Measurements from ENCODE around the gene ZSCAN31.
"Not testable (repeated sequence)": the region's sequence is repeated elsewhere in the genome, so short reads cannot be mapped to it uniquely, and the experiment has no call there.

Gene ZSCAN31

GRCh38 chr6:28323813-28324424 is 12.0 kb downstream of the ZSCAN31 start:
- H3K4me1 Mint-ChIP-seq, result no peaks in the 10 kb centered on the region
- H3K27me3 Mint-ChIP-seq, result peaks cover 16% of the 10 kb centered on the region
- no peak overlapping the region for H3K27ac Mint-ChIP-seq
- CTCF ChIA-PET, result no interaction called here
- no peak overlapping the region for H3K4me3 Mint-ChIP-seq
- no peak for DNase-seq
- H3K36me3 Mint-ChIP-seq, result peaks cover 12% of the 10 kb centered on the region
- H3K9me3 Mint-ChIP-seq, result peaks cover 38% of the 10 kb centered on the region

DNA sequence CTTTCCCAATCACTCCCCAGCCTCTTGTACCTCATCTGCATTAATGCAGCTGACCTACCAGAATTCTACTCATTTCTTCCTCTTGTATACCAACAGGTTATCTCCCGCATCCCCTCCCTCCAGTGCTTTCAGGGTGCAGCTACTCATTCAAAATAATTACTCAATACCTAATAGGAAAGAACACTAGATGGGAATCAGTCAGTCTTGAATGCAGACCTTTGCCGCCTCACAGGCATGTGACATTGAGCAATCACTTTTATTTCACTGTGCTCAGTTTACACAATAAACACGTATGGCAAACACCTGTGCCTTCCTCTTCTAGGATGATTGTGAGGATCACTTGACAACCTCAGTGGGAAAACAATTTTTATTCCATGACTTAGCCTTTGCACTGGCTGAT is 13.3 kb downstream of the ZSCAN31 start:
- Mint-ChIP-seq H3K4me3 (no peak overlapping the region), H3K27ac (no peak overlapping the region), H3K36me3 (peaks cover 12% of the 10 kb centered on the region), H3K9me3 (peaks cover 32% of the 10 kb centered on the region), H3K4me1 (no peaks in the 10 kb centered on the region), H3K27me3 (peaks cover 19% of the 10 kb centered on the region)
- DNase-seq, result no peak
- CTCF ChIA-PET, result no interaction called here

DNA sequence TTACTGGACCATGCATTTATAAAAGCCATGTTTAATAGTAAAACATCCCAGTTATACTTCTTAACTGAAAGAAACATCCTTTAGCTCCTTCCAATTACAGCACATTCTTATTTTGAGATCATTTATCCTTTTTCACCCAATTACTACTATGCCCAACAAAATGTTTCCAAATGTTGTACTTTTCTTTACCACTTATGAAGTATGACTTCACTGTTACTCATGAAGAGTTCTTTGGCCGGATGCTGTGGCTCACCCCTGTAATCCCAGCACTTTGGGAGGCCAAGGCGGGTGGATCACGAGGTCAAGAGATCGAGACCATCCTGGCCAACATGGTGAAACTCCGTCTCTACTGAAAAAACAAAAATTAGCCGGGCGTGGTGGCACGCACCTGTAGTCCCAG is 18.1 kb downstream of the ZSCAN31 start:
- H3K27ac Mint-ChIP-seq, DNase-seq, H3K4me3 Mint-ChIP-seq, H3K9me3 Mint-ChIP-seq, H3K4me1 Mint-ChIP-seq, H3K36me3 Mint-ChIP-seq: not testable (repeated sequence)
- CTCF ChIA-PET, result interaction anchor here (0.8 kb wide), 1 partner anchor 20 kb away, joined by 3 read pairs; no protein-coding TSS in a partner anchor
- peaks cover 22% of the 10 kb centered on the region for H3K27me3 Mint-ChIP-seq

DNA sequence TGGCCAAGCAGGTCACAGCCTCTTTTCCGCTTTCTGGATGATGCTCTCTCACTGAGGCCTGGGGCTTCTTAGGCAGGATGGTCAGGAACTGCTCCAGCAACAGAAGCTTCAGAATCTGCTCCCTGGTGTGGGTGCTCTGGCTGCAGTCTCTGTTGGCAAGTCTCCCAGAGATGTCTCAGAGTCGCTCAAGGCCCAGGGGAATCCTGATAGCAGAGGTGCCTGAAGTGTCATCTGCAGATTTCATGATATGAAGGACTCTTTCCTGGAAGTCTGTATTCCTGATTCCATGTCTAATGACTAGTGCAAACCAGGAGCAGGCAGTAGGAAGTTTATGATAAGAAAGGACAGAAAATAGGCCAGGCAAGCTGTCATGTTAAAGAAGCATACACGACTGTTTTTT is 20.3 kb downstream of the ZSCAN31 start:
- Mint-ChIP-seq H3K36me3 (no peaks in the 10 kb centered on the region), H3K9me3 (no peaks in the 10 kb centered on the region), H3K27me3 (peaks cover 28% of the 10 kb centered on the region), H3K4me1 (no peaks in the 10 kb centered on the region), H3K4me3 (no peak overlapping the region), H3K27ac (no peak overlapping the region)
- CTCF ChIA-PET, result interaction anchor here (0.5 kb wide), 1 partner anchor 393 kb away, joined by 3 read pairs; no protein-coding TSS in a partner anchor
- DNase-seq, result no peak

DNA sequence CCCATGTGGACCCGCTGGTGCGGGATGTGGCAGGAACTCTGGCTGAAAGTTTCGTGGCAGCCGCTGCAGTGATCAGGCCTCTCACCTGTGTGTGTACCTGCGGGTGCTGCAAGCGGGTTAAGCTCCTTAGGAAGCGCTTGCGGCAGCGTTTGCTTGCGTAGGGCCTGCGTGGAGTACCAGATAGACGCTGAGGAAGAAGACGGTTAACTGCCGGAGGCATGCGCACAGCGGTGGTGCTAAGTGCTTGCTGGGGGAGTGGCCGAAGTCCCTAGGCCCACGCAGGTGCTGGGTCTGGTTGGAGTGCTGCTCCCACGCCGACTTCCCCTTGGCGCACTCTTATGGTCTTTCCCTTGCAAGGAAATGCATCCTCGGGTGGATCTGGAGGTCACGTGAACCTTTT is 23.0 kb downstream of the ZSCAN31 start:
- Mint-ChIP-seq H3K27ac (no peak overlapping the region), H3K27me3 (peaks cover 25% of the 10 kb centered on the region), H3K36me3 (no peaks in the 10 kb centered on the region), H3K4me3 (no peak overlapping the region), H3K9me3 (no peaks in the 10 kb centered on the region), H3K4me1 (no peaks in the 10 kb centered on the region)
- CTCF ChIA-PET, result no interaction called here
- no peak for DNase-seq

DNA sequence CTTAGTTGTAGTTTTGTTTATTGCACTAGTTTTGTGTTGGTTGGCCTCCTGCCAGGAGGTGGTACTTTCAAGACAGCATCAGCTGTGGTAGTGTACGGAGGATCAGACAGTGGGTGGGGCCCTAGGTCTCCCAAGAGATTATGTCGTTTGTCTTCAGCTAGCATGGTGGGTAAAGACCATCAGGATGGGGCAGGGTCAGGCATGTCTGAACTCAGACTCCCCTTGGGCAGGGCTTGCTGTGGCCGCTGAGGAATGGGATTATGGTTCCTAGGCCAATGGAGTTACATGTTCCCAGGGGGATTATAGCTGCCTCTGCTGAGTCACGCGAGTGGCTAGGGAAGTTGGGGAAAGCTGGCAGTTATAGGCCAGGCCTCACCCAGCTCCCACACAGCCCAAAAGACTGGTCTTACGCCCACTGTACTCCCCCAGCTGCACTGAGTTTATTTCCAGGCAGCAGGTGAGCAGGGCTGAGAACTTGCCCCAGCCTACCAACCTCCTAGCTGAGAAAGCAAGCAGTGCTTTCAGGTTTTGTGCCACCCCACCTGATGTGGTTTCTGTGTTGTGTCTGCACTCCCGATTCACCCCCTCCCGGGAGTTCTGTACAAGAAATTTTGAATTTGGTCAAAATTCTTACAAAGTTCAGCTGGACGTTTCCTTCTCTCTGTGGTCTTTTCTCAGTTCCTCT is 24.7 kb downstream of the ZSCAN31 start:
- Mint-ChIP-seq H3K27me3 (peaks cover 26% of the 10 kb centered on the region), H3K4me1 (no peaks in the 10 kb centered on the region)
- CTCF ChIA-PET, result no interaction called here

DNA sequence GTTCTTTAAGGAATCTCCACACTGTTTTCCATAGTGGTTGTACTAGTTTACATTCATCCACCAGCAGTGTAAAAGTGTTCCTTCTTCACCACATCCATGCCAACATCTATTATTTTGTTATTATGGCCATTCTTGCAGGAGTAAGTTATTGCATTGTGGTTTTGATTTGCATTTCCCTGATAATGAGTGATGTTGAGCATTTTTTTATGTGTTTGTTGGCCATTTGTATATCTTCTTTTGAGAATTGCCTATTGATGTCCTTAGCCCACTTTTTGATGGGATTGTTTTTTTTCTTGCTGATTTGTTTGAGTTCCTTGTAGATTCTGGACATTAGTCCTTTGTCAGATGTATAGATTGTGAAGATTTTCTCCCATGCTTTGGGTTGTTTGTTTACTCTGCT is 29.6 kb downstream of the ZSCAN31 start:
- DNase-seq, H3K4me1 Mint-ChIP-seq, CTCF ChIA-PET, H3K9me3 Mint-ChIP-seq, H3K36me3 Mint-ChIP-seq, H3K4me3 Mint-ChIP-seq, H3K27ac Mint-ChIP-seq: not testable (repeated sequence)
- peaks cover 17% of the 10 kb centered on the region for H3K27me3 Mint-ChIP-seq

More for the DNA sequence above, 24.7 kb downstream of the ZSCAN31 start:
- no peak overlapping the region for H3K27ac Mint-ChIP-seq
- H3K9me3 Mint-ChIP-seq, result no peaks in the 10 kb centered on the region
- no peak for DNase-seq
- H3K36me3 Mint-ChIP-seq, result no peaks in the 10 kb centered on the region
- no peak overlapping the region for H3K4me3 Mint-ChIP-seq

- peaks cover 6% of the 10 kb centered on the region for H3K4me1 Mint-ChIP-seq
- H3K27ac Mint-ChIP-seq, result no peak overlapping the region
- H3K4me3 Mint-ChIP-seq, result no peak overlapping the region
- no peaks in the 10 kb centered on the region for H3K9me3 Mint-ChIP-seq
- H3K36me3 Mint-ChIP-seq, result no peaks in the 10 kb centered on the region
- CTCF ChIA-PET, result no interaction called here
- DNase-seq, result no peak
- peaks cover 9% of the 10 kb centered on the region for H3K27me3 Mint-ChIP-seq
Measured at GRCh38 chr6:28303570-28303969, 32.4 kb downstream of the ZSCAN31 start.

GRCh38 chr6:28296520-28297060 is 39.4 kb downstream of the ZSCAN31 start:
- DNase-seq, result no peak
- CTCF ChIA-PET, result no interaction called here
- H3K27me3 Mint-ChIP-seq, result peaks cover 4% of the 10 kb centered on the region

GRCh38 chr6:28295326-28295725 is 40.6 kb downstream of the ZSCAN31 start:
- no peaks in the 10 kb centered on the region for H3K4me1 Mint-ChIP-seq
- no peak for DNase-seq
- H3K4me3 Mint-ChIP-seq, result no peak overlapping the region
- CTCF ChIA-PET, result no interaction called here
- no peaks in the 10 kb centered on the region for H3K36me3 Mint-ChIP-seq
- H3K27ac Mint-ChIP-seq, result no peak overlapping the region
- H3K9me3 Mint-ChIP-seq, result no peaks in the 10 kb centered on the region
- peaks cover 4% of the 10 kb centered on the region for H3K27me3 Mint-ChIP-seq

More at GRCh38 chr6:28296520-28297060, 39.4 kb downstream of the ZSCAN31 start:
- Mint-ChIP-seq H3K27ac (no peak overlapping the region), H3K36me3 (no peaks in the 10 kb centered on the region), H3K9me3 (no peaks in the 10 kb centered on the region), H3K4me3 (no peak overlapping the region), H3K4me1 (no peaks in the 10 kb centered on the region)

- no peak overlapping the region for H3K27ac Mint-ChIP-seq
- H3K36me3 Mint-ChIP-seq, result peaks cover 4% of the 10 kb centered on the region
- DNase-seq, result no peak
- H3K27me3 Mint-ChIP-seq, result peaks cover 4% of the 10 kb centered on the region
- H3K4me3 Mint-ChIP-seq, result no peak overlapping the region
- no peaks in the 10 kb centered on the region for H3K4me1 Mint-ChIP-seq
- CTCF ChIA-PET, result no interaction called here
- H3K9me3 Mint-ChIP-seq, result no peaks in the 10 kb centered on the region
Measured at GRCh38 chr6:28291573-28291972, 44.4 kb downstream of the ZSCAN31 start.

GRCh38 chr6:28282926-28283325 is 53.0 kb downstream of the ZSCAN31 start:
- CTCF ChIA-PET, result interaction anchor here (0.7 kb wide), 1 partner anchor 69 kb away, joined by 3 read pairs; no protein-coding TSS in a partner anchor
- Mint-ChIP-seq H3K4me1 (peaks cover 7% of the 10 kb centered on the region), H3K27ac (no peak overlapping the region), H3K36me3 (peaks cover 5% of the 10 kb centered on the region), H3K4me3 (no peak overlapping the region), H3K27me3 (peaks cover 24% of the 10 kb centered on the region), H3K9me3 (peaks cover 2% of the 10 kb centered on the region)
- no peak for DNase-seq

DNA sequence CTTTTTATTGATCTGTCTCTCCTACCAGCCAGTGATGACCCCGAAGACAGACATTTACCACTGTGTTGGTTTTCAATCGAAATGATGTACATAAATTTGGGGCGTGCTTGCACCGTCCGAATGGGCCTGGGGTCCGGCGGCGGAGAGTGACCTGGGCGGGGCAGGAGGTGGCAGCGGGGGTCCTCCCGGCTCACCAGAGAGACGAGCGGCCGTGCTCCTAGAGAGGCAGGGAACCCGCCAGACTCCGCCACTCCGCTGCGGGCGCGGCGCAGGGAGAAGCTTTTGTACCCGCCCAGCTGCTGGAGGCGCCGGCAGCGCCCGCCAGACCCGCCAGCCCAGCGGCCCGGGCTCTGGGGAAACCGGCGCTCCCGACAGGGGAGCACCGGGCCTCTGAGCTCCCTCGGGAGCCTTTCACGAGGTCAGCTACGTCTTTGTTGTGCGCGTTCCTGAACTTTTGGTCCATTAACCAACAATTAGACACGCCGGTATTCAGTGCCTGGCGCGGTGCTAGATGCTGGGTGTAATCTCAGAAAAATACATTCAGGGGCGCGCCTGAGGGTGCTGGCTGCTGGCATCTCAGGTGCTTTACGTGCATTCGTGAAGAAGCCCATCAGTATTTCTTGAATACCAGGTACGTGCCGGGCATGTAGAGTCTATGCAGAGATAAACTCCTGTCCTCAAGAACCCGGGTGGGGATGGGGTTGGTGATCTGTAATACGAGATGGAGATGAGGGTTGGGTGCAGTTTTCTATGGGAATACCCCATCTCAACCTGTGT is 54.5 kb downstream of the ZSCAN31 start, which contains the start of gene PGBD1:
TSS of gene PGBD1 (plus strand) at position 285 of the 777 bp plus-strand sequence. CDS start 2,242 bp downstream, outside the sequence.
- Mint-ChIP-seq H3K27me3 (peaks cover 24% of the 10 kb centered on the region), H3K9me3 (peaks cover 2% of the 10 kb centered on the region), H3K36me3 (peaks cover 9% of the 10 kb centered on the region), H3K4me1 (peaks cover 7% of the 10 kb centered on the region), H3K27ac (no peak within 1 kb of the TSS), H3K4me3 (peak within 1 kb of the TSS; percentile 76)
- peak; percentile 58 for DNase-seq
- CTCF ChIA-PET, result no interaction called here

DNA sequence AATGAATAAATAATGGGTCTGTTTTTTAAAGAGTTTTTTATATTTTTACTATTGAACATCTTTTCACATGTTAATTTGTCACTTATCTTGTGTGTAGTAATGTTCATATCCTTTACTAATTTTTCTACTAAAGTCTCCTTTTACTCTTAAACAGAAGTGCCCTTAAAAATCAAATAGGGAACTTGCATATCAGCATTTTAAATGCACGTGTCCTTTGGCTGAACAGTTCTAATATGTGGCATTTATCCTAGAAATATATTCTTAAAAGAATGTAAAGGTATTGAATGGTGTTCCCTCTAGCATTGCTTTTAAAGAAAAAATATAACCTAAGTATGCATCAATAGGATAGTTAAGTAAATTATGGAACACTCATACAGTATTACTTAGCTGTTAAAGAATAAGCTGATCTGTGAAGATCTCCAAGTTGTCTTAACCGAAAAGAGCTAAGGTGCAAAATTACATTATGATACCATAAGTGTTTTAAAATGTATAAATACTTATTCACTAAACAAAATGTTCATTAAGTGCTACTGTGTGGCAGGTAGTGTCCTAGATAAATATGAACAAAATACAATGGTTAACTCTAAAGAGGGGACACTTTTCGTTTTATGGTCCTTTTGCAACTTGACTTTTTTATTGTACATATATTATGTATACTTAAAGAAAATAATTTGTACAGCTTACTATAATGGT is 55.2 kb downstream of the ZSCAN31 start:
- DNase-seq, result no peak
- H3K4me1 Mint-ChIP-seq, result peaks cover 7% of the 10 kb centered on the region
- peaks cover 16% of the 10 kb centered on the region for H3K36me3 Mint-ChIP-seq
- peaks cover 24% of the 10 kb centered on the region for H3K27me3 Mint-ChIP-seq
- CTCF ChIA-PET, result no interaction called here
- peaks cover 2% of the 10 kb centered on the region for H3K9me3 Mint-ChIP-seq
- H3K27ac Mint-ChIP-seq, result no peak overlapping the region
- peak overlapping the region; percentile 76 for H3K4me3 Mint-ChIP-seq

All from activated naive CD4-positive, alpha-beta T cell treated with anti-CD3 and anti-CD28 coated beads, Interleukin-2, amount 10 ng/mL, durations not matched to agents 7 days and 5 days (primary cell).